GM13977 (cell line): ENCODE measurements around the gene TRAPPC10.

Experiments used
- DNase-seq: peaks from one replicate; pipeline ENCODE4 v3.0.0; 2012; ENCODE audit warnings: low spot score
- in situ Hi-C: fragments of 300-500 bp; cut with MboI; formaldehyde crosslinking; loops from one replicate; pipeline ENCODE4 v1.12.0; 2022; ENCODE audit warnings: low sequenced_read_pairs, low pct_unique_long_range_greater_than_20kb, mixed read lengths, inconsistent platforms; ENCODE audit not compliant: unreplicated experiment
- TF ChIP-seq, protein P1 (sequence below): IDR thresholded peaks from 2 replicates; pipeline ENCODE4 v1.5.1; 2012; ENCODE audit warnings: mild to moderate bottlenecking, control low read depth; ENCODE audit not compliant: insufficient read depth; ENCODE audit errors: extremely low read depth, missing control alignments

TRAPPC10 gene

GRCh38 chr21:44057960-44058651, 46.0 kb downstream of the TRAPPC10 start:
- DNase-seq: no peak
- in situ Hi-C loops: no loop called here
- TF ChIP-seq, protein P1, sequence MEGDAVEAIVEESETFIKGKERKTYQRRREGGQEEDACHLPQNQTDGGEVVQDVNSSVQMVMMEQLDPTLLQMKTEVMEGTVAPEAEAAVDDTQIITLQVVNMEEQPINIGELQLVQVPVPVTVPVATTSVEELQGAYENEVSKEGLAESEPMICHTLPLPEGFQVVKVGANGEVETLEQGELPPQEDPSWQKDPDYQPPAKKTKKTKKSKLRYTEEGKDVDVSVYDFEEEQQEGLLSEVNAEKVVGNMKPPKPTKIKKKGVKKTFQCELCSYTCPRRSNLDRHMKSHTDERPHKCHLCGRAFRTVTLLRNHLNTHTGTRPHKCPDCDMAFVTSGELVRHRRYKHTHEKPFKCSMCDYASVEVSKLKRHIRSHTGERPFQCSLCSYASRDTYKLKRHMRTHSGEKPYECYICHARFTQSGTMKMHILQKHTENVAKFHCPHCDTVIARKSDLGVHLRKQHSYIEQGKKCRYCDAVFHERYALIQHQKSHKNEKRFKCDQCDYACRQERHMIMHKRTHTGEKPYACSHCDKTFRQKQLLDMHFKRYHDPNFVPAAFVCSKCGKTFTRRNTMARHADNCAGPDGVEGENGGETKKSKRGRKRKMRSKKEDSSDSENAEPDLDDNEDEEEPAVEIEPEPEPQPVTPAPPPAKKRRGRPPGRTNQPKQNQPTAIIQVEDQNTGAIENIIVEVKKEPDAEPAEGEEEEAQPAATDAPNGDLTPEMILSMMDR: no peak

- TF ChIP-seq, protein P1: no peak
- in situ Hi-C loops: no loop called here
- no peak for DNase-seq
Observed at GRCh38 chr21:44058652-44058964, 46.5 kb downstream of the TRAPPC10 start.

GRCh38 chr21:44058981-44059380, 46.9 kb downstream of the TRAPPC10 start:
- TF ChIP-seq, protein P1: no peak
- in situ Hi-C loops: no loop called here
- DNase-seq: no peak

- TF ChIP-seq, protein P1: no peak
- no peak for DNase-seq
- in situ Hi-C loops: no loop called here
Observed at GRCh38 chr21:44059710-44060109, 47.6 kb downstream of the TRAPPC10 start.

DNA sequence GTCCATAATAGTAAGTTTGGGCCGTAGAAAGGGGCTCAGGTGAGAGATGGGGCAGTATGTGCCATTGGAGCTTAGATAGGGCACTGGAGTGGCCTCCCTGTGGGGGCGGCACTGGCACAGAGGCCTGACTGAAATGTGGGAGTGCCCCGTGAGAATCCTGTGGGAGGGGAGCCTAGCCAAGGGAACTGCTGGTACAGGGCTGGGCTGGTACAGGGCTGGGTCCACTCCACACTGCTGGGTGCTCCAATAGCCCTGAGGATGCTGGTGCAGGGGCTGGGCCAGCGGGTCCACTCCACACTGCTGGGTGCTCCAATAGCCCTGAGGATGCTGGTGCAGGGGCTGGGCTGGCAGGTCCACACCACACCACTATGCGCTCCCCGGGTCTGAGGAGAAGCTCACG, 50.3 kb downstream of the TRAPPC10 start:
- DNase-seq: no peak
- TF ChIP-seq, protein P1: no peak
- in situ Hi-C loops: no loop called here

DNA sequence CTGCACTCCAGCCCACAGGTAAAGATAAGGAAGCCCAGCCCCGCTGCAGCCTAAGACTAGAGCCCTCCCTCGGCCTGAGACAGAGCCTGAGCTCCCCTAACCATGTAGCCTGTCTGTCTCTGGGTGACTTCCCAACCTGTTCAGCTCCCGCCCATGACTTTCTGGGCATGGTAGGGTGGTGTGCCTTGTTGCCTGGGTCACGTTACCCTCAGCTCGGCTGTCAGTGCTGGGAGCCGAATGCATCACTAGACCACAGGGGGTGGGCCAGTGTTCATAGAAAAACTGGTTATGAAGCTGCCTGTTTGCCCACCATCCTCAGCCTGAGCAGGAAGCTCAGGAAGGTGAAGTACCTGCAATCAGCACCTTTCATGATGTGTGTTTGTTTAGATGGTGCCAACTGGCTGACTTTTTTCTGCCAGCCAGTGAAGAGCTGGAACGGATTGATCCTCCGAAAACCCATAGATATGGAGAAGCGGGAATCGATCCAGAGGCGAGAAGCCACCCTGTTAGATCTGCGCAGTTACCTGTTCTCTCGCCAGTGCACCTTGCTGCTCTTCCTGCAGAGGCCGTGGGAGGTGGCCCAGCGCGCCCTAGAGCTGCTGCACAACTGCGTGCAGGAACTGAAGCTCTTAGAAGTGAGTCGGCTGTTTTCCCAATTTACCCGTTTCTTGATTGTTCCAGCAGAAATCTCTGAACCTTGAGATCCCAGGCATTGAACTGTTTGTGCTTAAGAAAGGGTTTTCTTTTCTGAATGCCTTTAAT, 51.2 kb downstream of the TRAPPC10 start:
- in situ Hi-C loops: no loop called here
- no peak for DNase-seq
- TF ChIP-seq, protein P1: no peak
